Central memory CD8-positive, alpha-beta T cell (primary cell): ENCODE measurements around the gene DMPK.
A peak's percentile ranks its signal among the peaks of the same experiment; 100 is the strongest.

Source experiments
- ATAC-seq: fragments of 150-1000 bp; cut with Tn5 transposase; replicated peaks from 2 replicates; pipeline ENCODE4 v1.10.0; 2022; ENCODE audit warnings: mild to moderate bottlenecking, moderate FRiP score, moderate number of reproducible peaks; ENCODE audit not compliant: poor library complexity, severe bottlenecking; ENCODE audit errors: extremely low read depth
- DNase-seq, 2 donors: peaks; one replicate each; pipeline ENCODE4 v3.0.0; 2021; ENCODE audit warnings: low spot score in 2 of 2
- H3K27ac Mint-ChIP-seq: one replicate; pipeline ENCODE4 v1.8.0; 2022; ENCODE audit warnings: low read depth, mild to moderate bottlenecking, moderate library complexity, mixed read lengths
- H3K27me3 Mint-ChIP-seq: one replicate; pipeline ENCODE4 v1.8.0; 2022; ENCODE audit warnings: mixed read lengths
- H3K36me3 Mint-ChIP-seq: one replicate; pipeline ENCODE4 v1.8.0; 2022; ENCODE audit warnings: mild to moderate bottlenecking, moderate library complexity, mixed read lengths; ENCODE audit not compliant: insufficient read depth
- H3K4me1 Mint-ChIP-seq: one replicate; pipeline ENCODE4 v1.8.0; 2022; ENCODE audit warnings: mixed read lengths
- H3K4me3 Mint-ChIP-seq: one replicate; pipeline ENCODE4 v1.8.0; 2022; ENCODE audit warnings: mild to moderate bottlenecking, moderate library complexity, mixed read lengths
- H3K9me3 Mint-ChIP-seq: one replicate; pipeline ENCODE4 v1.8.0; 2022; ENCODE audit warnings: mixed read lengths

Gene DMPK

GRCh38 chr19:45782162-45782691 lies at the start of gene DMPK:
Gene DMPK, minus strand, starts transcription at chr19:45782490. Its CDS starts 138 bp downstream, at chr19:45782352.
- Mint-ChIP-seq H3K4me3 (no peak within 1 kb of the TSS), H3K9me3 (no peaks in the 10 kb centered on the region)
- ATAC-seq, result no peak

DNA sequence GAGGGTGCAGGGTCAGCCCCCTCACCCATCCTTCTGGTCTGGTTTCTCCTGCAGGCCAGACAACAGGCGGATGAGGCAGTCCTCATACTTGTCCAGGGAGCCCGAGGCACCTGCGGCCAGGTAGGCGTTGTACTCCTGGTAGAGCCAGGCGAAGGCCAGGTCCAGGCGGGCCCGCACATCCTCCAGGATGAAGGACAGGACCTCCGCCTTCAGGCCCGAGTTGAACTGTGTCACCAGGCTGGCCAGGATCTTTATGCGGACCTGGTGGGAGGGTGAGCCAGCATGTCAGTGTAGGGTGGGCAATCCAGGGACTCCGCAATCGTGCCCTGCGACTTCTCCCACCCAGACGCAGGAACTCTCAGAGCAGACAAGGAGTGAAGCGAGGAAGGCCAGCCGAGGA lies 46.7 kb upstream of the DMPK start:
- Mint-ChIP-seq H3K27ac (no peak overlapping the region), H3K36me3 (peaks cover 54% of the 10 kb centered on the region), H3K4me1 (peaks cover 5% of the 10 kb centered on the region), H3K4me3 (no peak overlapping the region), H3K27me3 (no peaks in the 10 kb centered on the region), H3K9me3 (no peaks in the 10 kb centered on the region)
- DNase-seq, result no peak
- no peak for ATAC-seq

More at GRCh38 chr19:45782162-45782691, at the start of gene DMPK:
- Mint-ChIP-seq H3K4me1 (peaks cover 27% of the 10 kb centered on the region), H3K27me3 (peaks cover 9% of the 10 kb centered on the region), H3K36me3 (peaks cover 6% of the 10 kb centered on the region), H3K27ac (no peak within 1 kb of the TSS)
- no peak for DNase-seq

DNA sequence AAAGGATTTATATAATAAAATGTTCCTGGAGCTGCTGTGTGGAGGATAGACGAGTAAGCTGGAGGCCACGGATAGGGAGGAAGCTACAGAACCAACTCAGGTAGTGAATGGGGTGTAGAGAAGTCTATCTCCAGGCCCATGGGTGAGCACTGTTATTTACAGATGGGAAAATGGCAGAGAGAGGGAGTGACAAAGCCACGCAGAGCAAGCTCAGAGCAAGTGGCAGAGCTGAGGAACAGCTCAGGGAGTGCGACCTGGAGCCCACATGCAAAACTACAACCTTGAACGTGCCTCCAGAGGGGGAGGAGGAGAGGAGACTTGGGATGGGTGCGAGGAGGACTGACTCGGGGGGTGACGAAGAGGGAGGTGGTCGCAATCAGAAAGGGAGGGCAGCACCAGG lies 46.2 kb upstream of the DMPK start:
- DNase-seq (no peak), ATAC-seq (no peak)
- peaks cover 5% of the 10 kb centered on the region for H3K4me1 Mint-ChIP-seq
- H3K36me3 Mint-ChIP-seq, result peaks cover 50% of the 10 kb centered on the region
- H3K4me3 Mint-ChIP-seq, result no peak overlapping the region
- H3K27me3 Mint-ChIP-seq, result no peaks in the 10 kb centered on the region
- peak overlapping the region; percentile 14 for H3K27ac Mint-ChIP-seq
- no peaks in the 10 kb centered on the region for H3K9me3 Mint-ChIP-seq

DNA sequence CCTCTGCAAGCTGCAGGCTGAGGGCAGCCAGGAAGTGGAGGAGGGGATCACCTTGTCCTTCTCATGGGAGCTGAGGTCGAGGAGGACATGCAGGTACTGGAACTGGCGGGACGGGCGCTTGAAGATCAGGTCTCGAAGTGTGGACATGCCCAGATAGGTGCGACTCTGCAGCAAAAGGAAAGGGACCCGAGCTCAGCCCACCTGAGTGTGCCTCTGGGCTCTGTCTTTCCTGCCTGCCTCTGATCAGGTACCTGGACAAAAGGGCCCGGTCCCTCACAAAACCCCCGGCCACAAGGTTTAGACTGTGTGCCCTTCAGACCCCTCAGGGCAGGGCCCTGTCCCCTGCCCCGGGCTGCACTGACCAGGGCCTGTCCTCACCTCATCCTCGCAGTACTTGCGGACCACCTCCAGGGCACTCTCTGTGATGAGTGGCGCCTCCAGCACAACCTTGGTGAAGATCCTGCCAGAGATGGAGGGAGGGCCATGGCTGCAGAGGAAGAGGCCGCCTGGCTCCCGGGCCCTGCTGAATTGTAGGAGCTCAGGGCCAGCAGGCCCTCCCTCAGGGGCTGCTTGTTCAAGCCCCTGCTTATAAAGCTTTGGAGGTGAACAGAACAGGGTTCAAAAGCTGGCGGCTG lies 45.3 kb upstream of the DMPK start:
- DNase-seq, result no peak
- ATAC-seq, result no peak
- Mint-ChIP-seq H3K36me3 (peaks cover 41% of the 10 kb centered on the region), H3K27ac (no peak overlapping the region), H3K9me3 (no peaks in the 10 kb centered on the region), H3K4me3 (no peak overlapping the region), H3K27me3 (no peaks in the 10 kb centered on the region), H3K4me1 (peaks cover 5% of the 10 kb centered on the region)

DNA sequence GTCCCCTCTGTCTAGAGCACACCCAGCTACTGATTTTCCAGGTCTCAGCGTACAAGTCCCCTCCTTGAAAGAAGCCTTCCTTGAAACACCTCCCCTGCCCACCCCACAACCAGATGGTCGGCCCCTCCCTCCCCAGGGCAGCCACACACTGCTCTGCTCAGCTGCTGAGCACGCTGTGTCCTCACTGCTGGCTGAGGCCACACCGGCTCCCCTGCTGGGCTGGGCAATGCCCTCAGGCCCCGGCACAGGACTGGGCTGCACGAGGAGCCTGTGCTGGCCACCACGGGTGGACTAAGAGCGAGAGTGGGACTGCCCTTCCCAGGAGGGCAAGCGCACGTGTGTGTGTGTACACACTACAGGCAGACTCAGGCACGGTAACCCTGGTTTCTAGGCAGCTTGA lies 44.6 kb upstream of the DMPK start:
- Mint-ChIP-seq H3K4me3 (no peak overlapping the region), H3K27ac (no peak overlapping the region), H3K9me3 (no peaks in the 10 kb centered on the region), H3K27me3 (no peaks in the 10 kb centered on the region), H3K4me1 (peaks cover 5% of the 10 kb centered on the region), H3K36me3 (peaks cover 37% of the 10 kb centered on the region)
- ATAC-seq (no peak), DNase-seq (no peak)

GRCh38 chr19:45825917-45826893 lies 43.9 kb upstream of the DMPK start:
- H3K27ac Mint-ChIP-seq, result no peak overlapping the region
- no peak for ATAC-seq
- peaks cover 30% of the 10 kb centered on the region for H3K36me3 Mint-ChIP-seq
- peaks cover 5% of the 10 kb centered on the region for H3K4me1 Mint-ChIP-seq
- no peak overlapping the region for H3K4me3 Mint-ChIP-seq
- no peak for DNase-seq
- H3K9me3 Mint-ChIP-seq, result no peaks in the 10 kb centered on the region
- no peaks in the 10 kb centered on the region for H3K27me3 Mint-ChIP-seq

- H3K4me1 Mint-ChIP-seq, result peaks cover 5% of the 10 kb centered on the region
- H3K27ac Mint-ChIP-seq, result no peak overlapping the region
- H3K9me3 Mint-ChIP-seq, result no peaks in the 10 kb centered on the region
- ATAC-seq (no peak), DNase-seq (no peak)
- no peak overlapping the region for H3K4me3 Mint-ChIP-seq
- no peaks in the 10 kb centered on the region for H3K27me3 Mint-ChIP-seq
- peaks cover 26% of the 10 kb centered on the region for H3K36me3 Mint-ChIP-seq
Observed at GRCh38 chr19:45825263-45825605, 42.9 kb upstream of the DMPK start.

DNA sequence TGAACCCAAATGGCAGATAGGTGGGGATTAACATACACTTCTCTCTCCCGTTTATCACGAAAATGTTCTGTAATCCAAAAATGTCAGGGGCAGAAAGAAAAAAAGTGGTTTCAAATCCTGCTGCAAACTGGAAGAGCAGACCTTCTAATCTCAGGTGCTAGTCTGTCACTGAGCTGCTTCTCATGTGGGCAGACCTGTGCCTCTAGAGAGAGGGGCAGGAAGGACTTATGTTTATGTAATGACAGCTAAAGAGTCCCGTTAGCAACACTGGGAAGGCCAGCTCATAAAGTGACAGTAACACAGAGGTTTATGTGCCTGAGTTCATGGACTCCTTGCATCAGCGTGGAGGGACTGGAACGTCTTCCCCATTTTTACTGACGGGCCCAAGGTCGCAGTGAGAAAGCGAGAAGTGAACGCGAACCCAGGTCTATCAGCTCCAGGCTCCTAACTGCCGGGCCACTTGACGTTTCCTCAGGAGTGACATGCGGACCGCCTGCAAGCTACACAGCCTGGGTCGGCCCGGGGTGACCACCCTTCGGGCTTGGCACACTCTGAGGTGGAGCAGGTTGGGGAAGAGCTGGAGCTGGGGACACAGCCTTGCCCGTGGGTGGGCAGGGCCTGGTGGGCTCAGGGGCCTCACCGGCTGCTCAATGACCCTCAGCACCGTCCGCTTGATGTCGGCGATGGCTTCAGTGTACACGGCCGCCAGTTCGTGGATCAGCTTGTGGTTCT lies 42.4 kb upstream of the DMPK start:
- H3K9me3 Mint-ChIP-seq, result no peaks in the 10 kb centered on the region
- H3K27ac Mint-ChIP-seq, result no peak overlapping the region
- peaks cover 5% of the 10 kb centered on the region for H3K4me1 Mint-ChIP-seq
- no peak overlapping the region for H3K4me3 Mint-ChIP-seq
- no peak for DNase-seq
- H3K36me3 Mint-ChIP-seq, result peaks cover 24% of the 10 kb centered on the region
- no peak for ATAC-seq
- no peaks in the 10 kb centered on the region for H3K27me3 Mint-ChIP-seq

DNA sequence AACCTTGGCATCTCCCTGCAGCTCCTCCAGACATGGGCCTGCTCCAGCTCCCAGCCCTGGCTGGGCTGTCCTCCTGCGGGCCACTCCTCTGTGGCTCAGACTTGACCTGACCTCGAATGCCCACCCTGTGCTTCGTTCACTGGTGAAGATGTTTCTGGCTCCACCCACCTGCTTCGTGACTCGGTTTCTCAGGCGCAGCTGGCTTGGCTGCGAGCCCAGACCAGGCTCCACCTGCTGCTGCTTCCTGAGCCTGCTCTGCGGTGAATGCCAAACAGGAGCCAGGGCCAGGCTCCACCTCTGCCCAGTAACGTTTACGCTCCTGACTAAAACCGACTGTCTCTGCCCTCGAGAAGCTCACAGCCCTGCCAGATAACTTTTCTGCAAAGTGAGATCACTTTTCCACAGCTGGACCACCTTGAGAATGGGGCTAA lies 41.8 kb upstream of the DMPK start:
- Mint-ChIP-seq H3K4me3 (no peak overlapping the region), H3K9me3 (no peaks in the 10 kb centered on the region), H3K36me3 (peaks cover 19% of the 10 kb centered on the region), H3K27ac (no peak overlapping the region), H3K4me1 (peaks cover 5% of the 10 kb centered on the region), H3K27me3 (no peaks in the 10 kb centered on the region)
- DNase-seq, result no peak
- ATAC-seq, result no peak

- ATAC-seq (no peak), DNase-seq (no peak)
- no peaks in the 10 kb centered on the region for H3K9me3 Mint-ChIP-seq
- H3K4me3 Mint-ChIP-seq, result no peak overlapping the region
- no peaks in the 10 kb centered on the region for H3K27me3 Mint-ChIP-seq
- peaks cover 5% of the 10 kb centered on the region for H3K4me1 Mint-ChIP-seq
- peaks cover 18% of the 10 kb centered on the region for H3K36me3 Mint-ChIP-seq
- no peak overlapping the region for H3K27ac Mint-ChIP-seq
Observed at GRCh38 chr19:45823182-45823581, 40.9 kb upstream of the DMPK start.

GRCh38 chr19:45822716-45823115 lies 40.4 kb upstream of the DMPK start:
- Mint-ChIP-seq H3K36me3 (peaks cover 15% of the 10 kb centered on the region), H3K4me1 (peaks cover 5% of the 10 kb centered on the region), H3K27ac (no peak overlapping the region), H3K27me3 (no peaks in the 10 kb centered on the region), H3K4me3 (no peak overlapping the region), H3K9me3 (no peaks in the 10 kb centered on the region)
- DNase-seq (no peak), ATAC-seq (no peak)

DNA sequence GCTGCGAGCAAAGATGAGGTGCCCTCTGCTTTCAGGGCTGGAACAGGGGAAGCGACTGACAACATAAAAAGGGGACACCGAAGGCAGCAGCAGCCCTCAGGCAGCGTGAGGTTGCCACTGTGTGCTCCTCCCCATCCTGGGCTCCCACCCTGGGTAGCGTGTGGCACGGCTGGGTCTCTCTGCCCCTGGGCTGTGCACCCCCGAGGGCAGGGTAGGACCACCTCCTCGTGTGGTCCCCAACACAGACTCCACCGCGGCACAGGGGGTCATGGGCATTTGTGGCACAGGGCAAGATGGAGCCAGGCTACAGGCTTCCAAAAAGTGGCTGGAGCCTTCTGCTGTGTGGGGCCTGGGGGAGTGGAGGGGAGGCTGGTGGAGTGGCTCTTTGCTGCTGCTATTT lies 39.3 kb upstream of the DMPK start:
- H3K27me3 Mint-ChIP-seq, result no peaks in the 10 kb centered on the region
- H3K36me3 Mint-ChIP-seq, result peaks cover 17% of the 10 kb centered on the region
- no peak for DNase-seq
- H3K4me3 Mint-ChIP-seq, result no peak overlapping the region
- peaks cover 5% of the 10 kb centered on the region for H3K4me1 Mint-ChIP-seq
- H3K27ac Mint-ChIP-seq, result no peak overlapping the region
- no peaks in the 10 kb centered on the region for H3K9me3 Mint-ChIP-seq
- ATAC-seq, result no peak
